ENCODE results near the gene ACTL7B. TPM values are rescaled to one million over a fixed set of nuclear protein-coding genes. Genes with fewer than 3 reads are reported as not detected.

Gene ACTL7B
- total and polyA plus RNA-seq, 2 of the 4 experiments (the other 2 are of a cell fraction) = not detected

DNA sequence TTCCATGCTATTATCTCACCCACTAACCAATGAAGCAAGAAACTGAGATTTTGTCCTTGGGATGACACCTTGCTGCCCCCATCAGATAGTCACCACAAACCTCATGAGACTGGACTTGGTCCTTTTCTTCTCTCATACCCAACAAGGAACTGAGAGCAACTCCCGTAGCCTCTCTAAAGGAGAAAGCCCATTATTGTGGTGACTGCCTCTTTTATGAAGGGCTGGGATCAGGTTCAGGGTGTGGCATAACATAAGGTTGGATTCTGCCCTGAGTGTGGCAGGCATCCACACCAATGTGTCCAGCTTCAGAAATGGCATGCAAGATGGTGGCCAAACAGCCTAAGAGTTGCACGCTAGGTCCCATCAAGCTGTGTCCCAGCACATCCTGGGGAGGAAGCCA is 5.0 kb upstream of the ACTL7B start:
- Histone ChIP-seq H2AK5ac (ENCODE audit: low read depth, low read length) (no peak overlapping the region), H3K18ac (ENCODE audit: low read depth, low read length) (no peak overlapping the region), H4K8ac (ENCODE audit: low read depth in 2 of 2, low read length in 2 of 2) (no peak overlapping the region), H3K79me1 (ENCODE audit: low read depth in 1 of 2, low read length in 2 of 2) (no peaks in the 10 kb centered on the region), H3K9me3 (ENCODE audit: control insufficient read depth, insufficient read depth, low read length) (no peaks in the 10 kb centered on the region), H4K91ac (ENCODE audit: insufficient read depth, low read depth, low read length) (no peak overlapping the region), H3K27me3 (ENCODE audit: control insufficient read depth, insufficient read depth, low read length) (peaks cover 2% of the 10 kb centered on the region), H2BK120ac (ENCODE audit: low read depth, low read length) (no peak overlapping the region), H2BK5ac (ENCODE audit: low read depth, low read length, poor library complexity, severe bottlenecking) (no peak overlapping the region), H3K56ac (ENCODE audit: extremely low read depth, insufficient read depth, low read length) (no peak overlapping the region), H2BK15ac (ENCODE audit: low read depth, low read length) (no peak overlapping the region), H2AFZ (replicated peaks; ENCODE audit: low read length, poor library complexity) (no peak overlapping the region), H3K9ac (ENCODE audit: low read depth, low read length) (no peak overlapping the region), H4K20me1 (ENCODE audit: insufficient read depth, low read length) (no peaks in the 10 kb centered on the region), H2BK20ac (ENCODE audit: low read depth, low read length) (no peak overlapping the region), H3K23ac (ENCODE audit: low read depth, low read length) (no peak overlapping the region), H2AK9ac (replicated peaks; ENCODE audit: low read depth, low read length, poor library complexity) (no peak overlapping the region), H3K9me1 (ENCODE audit: insufficient read depth, low read length) (no peaks in the 10 kb centered on the region), H3K4me2 (ENCODE audit: low read depth, low read length) (no peak overlapping the region), H3K36me3 (ENCODE audit: control insufficient read depth, insufficient read depth, low read length) (no peaks in the 10 kb centered on the region), H3K27ac (ENCODE audit: insufficient read depth, low read length) (no peak overlapping the region), H4K5ac (ENCODE audit: low read depth, low read length) (no peak overlapping the region), H3K4me1 (ENCODE audit: control insufficient read depth, insufficient read depth, low read length) (no peaks in the 10 kb centered on the region), H3K4me3 (ENCODE audit: insufficient read depth, low read depth, low read length) (no peak overlapping the region), H3K4ac (ENCODE audit: low read depth, low read length) (no peak overlapping the region), H3K14ac (replicated peaks; ENCODE audit: low read depth, low read length) (no peak overlapping the region)
- TF ChIP-seq CHD1 (IDR thresholded peaks at IDR 0.05; ENCODE audit: low read depth, low read length) (no peak), SMC3 (IDR thresholded peaks at IDR 0.05; ENCODE audit: low read depth, low read length) (no peak), NFE2L2 (IDR thresholded peaks at IDR 0.05; ENCODE audit: low read depth, low read length) (no peak), BHLHE40 (IDR thresholded peaks at IDR 0.05; ENCODE audit: low read depth, low read length) (no peak), MAFK (IDR thresholded peaks at IDR 0.05; ENCODE audit: low read depth, low read length) (no peak)
- TF ChIP-seq, protein P1, sequence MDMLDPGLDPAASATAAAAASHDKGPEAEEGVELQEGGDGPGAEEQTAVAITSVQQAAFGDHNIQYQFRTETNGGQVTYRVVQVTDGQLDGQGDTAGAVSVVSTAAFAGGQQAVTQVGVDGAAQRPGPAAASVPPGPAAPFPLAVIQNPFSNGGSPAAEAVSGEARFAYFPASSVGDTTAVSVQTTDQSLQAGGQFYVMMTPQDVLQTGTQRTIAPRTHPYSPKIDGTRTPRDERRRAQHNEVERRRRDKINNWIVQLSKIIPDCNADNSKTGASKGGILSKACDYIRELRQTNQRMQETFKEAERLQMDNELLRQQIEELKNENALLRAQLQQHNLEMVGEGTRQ (IDR thresholded peaks at IDR 0.05; ENCODE audit: low read depth, low read length) = no peak
- in situ Hi-C loops (cut with MboI; ENCODE audit: low sequenced_read_pairs) = no loop called here
- dilution Hi-C loops (cut with HindIII; ENCODE audit: low sequenced_read_pairs, unreplicated experiment) = no loop called here
- BruUV-seq (replicated peaks) = no TSS peak
- ChIA-PET POLR2A (ENCODE audit: unreplicated experiment) (no interaction called here), CTCF (interaction anchor here (1.6 kb wide), 1 partner anchor 18 kb away, joined by 4 read pairs; no protein-coding TSS in a partner anchor)
- intact Hi-C loops (cut with micrococcal nuclease) = no loop called here
- DNase-seq (no peak), ATAC-seq (ENCODE audit: low read depth) (no peak)
- no CpG with 5 or more reads among the region's 2 CpGs for WGBS, 2 experiments (ENCODE audit: extremely low coverage in 2 of 2, insufficient read length in 1 of 2)

Data from IMR-90 (cell line).